ENCODE results near the gene TMX2. TPM values are rescaled to one million over a fixed set of nuclear protein-coding genes. Genes with fewer than 3 reads are reported as not detected.
"Not testable (repeated sequence)": the region's sequence is repeated elsewhere in the genome, so short reads cannot be mapped to it uniquely, and the experiment has no call there.

Gene TMX2
- polyA plus RNA-seq, 3 donors = 28.9 to 71.6 (median 52.9) TPM

DNA sequence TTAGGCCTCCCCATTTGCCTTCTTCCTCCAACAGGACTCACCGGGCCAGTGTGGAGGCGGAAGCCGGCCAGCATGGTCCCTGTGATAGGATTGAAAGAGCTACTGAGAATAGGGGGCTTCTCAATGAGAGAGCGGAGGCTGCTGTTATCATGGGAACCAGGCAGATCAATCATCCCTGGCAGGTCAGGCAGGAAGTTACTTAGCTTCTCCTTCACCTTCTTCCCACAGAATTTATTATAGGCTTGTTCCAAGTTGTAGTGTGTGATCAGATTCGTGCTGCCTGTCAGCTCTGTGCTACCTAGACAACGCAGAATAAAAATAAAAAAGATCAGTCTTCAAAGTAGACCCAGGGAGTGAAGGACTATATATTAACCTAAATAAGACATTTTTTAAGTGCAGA lies 7.5 kb upstream of the TMX2 start:
- peaks cover 28% of the 10 kb centered on the region for H3K79me2 ChIP-seq (ENCODE audit: insufficient read depth, low read length)
- no peaks in the 10 kb centered on the region for H3K9me3 ChIP-seq (replicated peaks in 1 of 2; ENCODE audit: control insufficient read depth in 1 of 2, insufficient read depth in 1 of 2, low read length in 2 of 2)
- no CpG with 5 or more reads among the region's 6 CpGs for WGBS (ENCODE audit: insufficient coverage)
- H3K4me1 ChIP-seq (ENCODE audit: control insufficient read depth in 1 of 2, insufficient read depth in 2 of 2, low read length in 2 of 2) = no peaks in the 10 kb centered on the region
- H3K9me3 Mint-ChIP-seq = no peaks in the 10 kb centered on the region
- DNase-seq = no peak
- H2AFZ ChIP-seq (ENCODE audit: insufficient read depth, low read depth, low read length, poor library complexity, severe bottlenecking) = no peak overlapping the region
- no peak overlapping the region for H3K4me3 ChIP-seq (replicated peaks in 1 of 3; ENCODE audit: low read depth in 2 of 3, low read length in 3 of 3)
- H3K36me3 Mint-ChIP-seq = peaks cover 43 to 62% of the 10 kb centered on the region in 2 donors
- TF ChIP-seq, protein P1, sequence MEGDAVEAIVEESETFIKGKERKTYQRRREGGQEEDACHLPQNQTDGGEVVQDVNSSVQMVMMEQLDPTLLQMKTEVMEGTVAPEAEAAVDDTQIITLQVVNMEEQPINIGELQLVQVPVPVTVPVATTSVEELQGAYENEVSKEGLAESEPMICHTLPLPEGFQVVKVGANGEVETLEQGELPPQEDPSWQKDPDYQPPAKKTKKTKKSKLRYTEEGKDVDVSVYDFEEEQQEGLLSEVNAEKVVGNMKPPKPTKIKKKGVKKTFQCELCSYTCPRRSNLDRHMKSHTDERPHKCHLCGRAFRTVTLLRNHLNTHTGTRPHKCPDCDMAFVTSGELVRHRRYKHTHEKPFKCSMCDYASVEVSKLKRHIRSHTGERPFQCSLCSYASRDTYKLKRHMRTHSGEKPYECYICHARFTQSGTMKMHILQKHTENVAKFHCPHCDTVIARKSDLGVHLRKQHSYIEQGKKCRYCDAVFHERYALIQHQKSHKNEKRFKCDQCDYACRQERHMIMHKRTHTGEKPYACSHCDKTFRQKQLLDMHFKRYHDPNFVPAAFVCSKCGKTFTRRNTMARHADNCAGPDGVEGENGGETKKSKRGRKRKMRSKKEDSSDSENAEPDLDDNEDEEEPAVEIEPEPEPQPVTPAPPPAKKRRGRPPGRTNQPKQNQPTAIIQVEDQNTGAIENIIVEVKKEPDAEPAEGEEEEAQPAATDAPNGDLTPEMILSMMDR (IDR thresholded peaks at IDR 0.05) = no peak
- no peak overlapping the region for H3K4me3 Mint-ChIP-seq
- no peak overlapping the region for H3K4me2 ChIP-seq (replicated peaks; ENCODE audit: extremely low read depth, low read length, poor library complexity, severe bottlenecking)
- no peak overlapping the region for H3K9ac ChIP-seq (ENCODE audit: insufficient read depth, low read length, poor library complexity, severe bottlenecking)
- peaks cover 1% of the 10 kb centered on the region for H3K4me1 Mint-ChIP-seq
- intact Hi-C loops (cut with micrococcal nuclease) = loop anchor here in 1 of 2 donors (10.0 kb wide), 1 partner anchor 170 kb away; the partner anchor contains the start of genes SMTNL1 and TIMM10
- peaks cover 0 to 2% (median 0%) of the 10 kb centered on the region in 3 donors for H3K27me3 Mint-ChIP-seq (ENCODE audit: low read depth in 3 of 3)
- H3K27me3 ChIP-seq (ENCODE audit: control insufficient read depth in 2 of 2, insufficient read depth in 2 of 2, low read length in 2 of 2) = no peaks in the 10 kb centered on the region
- peaks cover 12% of the 10 kb centered on the region for H4K20me1 ChIP-seq (ENCODE audit: insufficient read depth, low read length)
- no peak overlapping the region for H3K27ac ChIP-seq (ENCODE audit: low read depth in 1 of 2, low read length in 2 of 2)
- H3K36me3 ChIP-seq (replicated peaks in 1 of 2; ENCODE audit: control insufficient read depth in 1 of 2, insufficient read depth in 2 of 2, low read length in 2 of 2) = peaks cover 38 to 59% of the 10 kb centered on the region in 2 donors
- peak overlapping the region in 1 of 7 donors; percentile 91 for H3K27ac Mint-ChIP-seq

DNA sequence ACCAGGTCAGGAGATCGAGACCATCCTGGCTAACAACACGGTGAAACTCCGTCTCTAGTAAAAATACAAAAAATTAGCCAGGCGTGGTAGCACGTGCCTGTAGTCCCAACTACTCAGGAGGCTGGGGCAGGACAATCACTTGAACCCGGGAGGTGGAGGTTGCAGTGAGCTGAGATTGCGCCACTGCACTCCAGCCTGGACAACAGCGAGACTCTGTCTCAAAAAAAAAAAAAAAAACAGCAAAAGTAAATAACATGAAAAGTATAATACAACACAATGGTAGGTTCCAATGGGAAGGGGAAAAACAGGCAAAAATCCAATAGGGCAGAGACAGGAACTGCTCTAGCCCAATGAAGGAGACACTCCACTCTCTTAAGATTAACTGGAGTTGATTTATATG lies 7.0 kb upstream of the TMX2 start:
- Histone ChIP-seq H3K36me3 (replicated peaks in 1 of 2; ENCODE audit: control insufficient read depth in 1 of 2, insufficient read depth in 2 of 2, low read length in 2 of 2) (peaks cover 35 to 54% of the 10 kb centered on the region in 2 donors), H3K79me2 (ENCODE audit: insufficient read depth, low read length) (peaks cover 33% of the 10 kb centered on the region), H4K20me1 (ENCODE audit: insufficient read depth, low read length) (peaks cover 11% of the 10 kb centered on the region)
- WGBS (ENCODE audit: insufficient coverage) = no CpG with 5 or more reads among the region's 8 CpGs
- not testable (repeated sequence) for H3K4me3 Mint-ChIP-seq; H3K27ac ChIP-seq (ENCODE audit: low read depth in 1 of 2, low read length in 2 of 2); H3K4me3 ChIP-seq (replicated peaks in 1 of 3; ENCODE audit: low read depth in 2 of 3, low read length in 3 of 3); H3K4me2 ChIP-seq (replicated peaks; ENCODE audit: extremely low read depth, low read length, poor library complexity, severe bottlenecking); H3K9ac ChIP-seq (ENCODE audit: insufficient read depth, low read length, poor library complexity, severe bottlenecking); H3K9me3 ChIP-seq (replicated peaks in 1 of 2; ENCODE audit: control insufficient read depth in 1 of 2, insufficient read depth in 1 of 2, low read length in 2 of 2); H3K27me3 Mint-ChIP-seq (ENCODE audit: low read depth in 3 of 3); H3K4me1 ChIP-seq (ENCODE audit: control insufficient read depth in 1 of 2, insufficient read depth in 2 of 2, low read length in 2 of 2); DNase-seq; H3K9me3 Mint-ChIP-seq; H3K4me1 Mint-ChIP-seq; H2AFZ ChIP-seq (ENCODE audit: insufficient read depth, low read depth, low read length, poor library complexity, severe bottlenecking); H3K27me3 ChIP-seq (ENCODE audit: control insufficient read depth in 2 of 2, insufficient read depth in 2 of 2, low read length in 2 of 2); H3K27ac Mint-ChIP-seq
- intact Hi-C loops (cut with micrococcal nuclease) = loop anchor here in 1 of 2 donors (10.0 kb wide), 1 partner anchor 171 kb away; the partner anchor contains the start of genes SMTNL1 and TIMM10
- H3K36me3 Mint-ChIP-seq = peaks cover 38 to 57% of the 10 kb centered on the region in 2 donors
